ENCODE data around the gene LHFPL6. TPM values are rescaled to one million over a fixed set of nuclear protein-coding genes. Genes with fewer than 3 reads are reported as not detected.

Gene LHFPL6
- 41.0 TPM for polyA plus RNA-seq (2013, experiment 1 of 2; ENCODE audit: insufficient read length)
- 38.6 TPM for polyA plus RNA-seq (2013, experiment 2 of 2; ENCODE audit: insufficient read length)

- peak; percentile 80 for DNase-seq
These were observed at the start of gene LHFPL6 for GRCh38 chr13:39602614-39603366. TSS of gene LHFPL6 (minus strand) at chr13:39603193.

- no peak for DNase-seq
These were observed 43.1 kb upstream of the LHFPL6 start for GRCh38 chr13:39646122-39646521.

- no peak for DNase-seq
These were observed 38.7 kb upstream of the LHFPL6 start for GRCh38 chr13:39641645-39642044.

- DNase-seq: no peak
These were observed 34.9 kb upstream of the LHFPL6 start for GRCh38 chr13:39637890-39638289.

GRCh38 chr13:39635564-39635963 lies 32.6 kb upstream of the LHFPL6 start:
- no peak for DNase-seq

- no peak for DNase-seq
These were observed 30.0 kb upstream of the LHFPL6 start for GRCh38 chr13:39632994-39633393.

- DNase-seq: no peak
These were observed 28.3 kb upstream of the LHFPL6 start for GRCh38 chr13:39631307-39631706.

GRCh38 chr13:39623466-39623865 lies 20.5 kb upstream of the LHFPL6 start:
- no peak for DNase-seq

GRCh38 chr13:39618561-39618960 lies 15.6 kb upstream of the LHFPL6 start:
- DNase-seq: no peak

- peak; percentile 63 for DNase-seq
These were observed 13.2 kb upstream of the LHFPL6 start for GRCh38 chr13:39616087-39616694.

- peak; percentile 68 for DNase-seq
These were observed 9.1 kb upstream of the LHFPL6 start for GRCh38 chr13:39612023-39612637.

- no peak for DNase-seq
These were observed 4.9 kb upstream of the LHFPL6 start for GRCh38 chr13:39607876-39608275.

GRCh38 chr13:39605677-39606320 lies 2.8 kb upstream of the LHFPL6 start:
- DNase-seq: no peak

GRCh38 chr13:39604756-39605155 lies 1.8 kb upstream of the LHFPL6 start:
- no peak for DNase-seq

- peak; percentile 16 for DNase-seq
These were observed 493 bp upstream of the LHFPL6 start for GRCh38 chr13:39603424-39603947.

GRCh38 chr13:39602277-39602613 lies 748 bp downstream of the LHFPL6 start:
- no peak for DNase-seq

- DNase-seq: no peak
These were observed 1.4 kb downstream of the LHFPL6 start for GRCh38 chr13:39601636-39602035.

GRCh38 chr13:39600766-39601165 lies 2.2 kb downstream of the LHFPL6 start:
- DNase-seq: peak; percentile 16

GRCh38 chr13:39599842-39600241 lies 3.2 kb downstream of the LHFPL6 start:
- peak; percentile 79 for DNase-seq

GRCh38 chr13:39599012-39599411 lies 4.0 kb downstream of the LHFPL6 start:
- DNase-seq: no peak

GRCh38 chr13:39597838-39598237 lies 5.2 kb downstream of the LHFPL6 start:
- DNase-seq: peak; percentile 58

- DNase-seq: no peak
These were observed 6.3 kb downstream of the LHFPL6 start for GRCh38 chr13:39596685-39597084.

GRCh38 chr13:39596176-39596575 lies 6.8 kb downstream of the LHFPL6 start:
- no peak for DNase-seq
